ENCODE results near the gene KIF21A. TPM values are rescaled to one million over a fixed set of nuclear protein-coding genes. Genes with fewer than 3 reads are reported as not detected.

The KIF21A gene
- total RNA-seq, 2 donors from 2014 or later, result 3.8 to 21.9 TPM

DNA sequence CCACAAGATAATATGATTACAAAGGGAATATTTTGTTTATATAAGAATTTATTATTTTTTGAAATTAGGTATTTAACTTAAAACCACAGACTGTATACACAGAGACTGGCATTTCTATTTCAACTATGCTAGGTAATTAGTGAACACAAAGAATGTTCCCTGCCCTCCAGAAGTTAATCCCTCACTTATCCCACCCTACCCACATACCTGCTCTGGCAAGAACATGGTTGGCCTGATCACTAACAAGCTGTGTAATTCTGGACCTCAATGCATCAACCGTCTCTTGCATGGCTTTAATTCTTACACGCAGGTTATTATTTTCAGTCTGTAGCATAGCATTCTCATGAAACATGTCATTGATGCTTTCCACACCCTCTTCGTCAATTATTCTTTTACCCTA lies 85.9 kb downstream of the KIF21A start:
- Histone ChIP-seq H3K36me3 (no peaks in the 10 kb centered on the region), H3K27me3 (replicated peaks; ENCODE audit: insufficient read depth) (no peaks in the 10 kb centered on the region), H3K27ac (no peak overlapping the region), H3K9me3 (no peaks in the 10 kb centered on the region), H3K4me3 (no peak overlapping the region), H3K4me1 (ENCODE audit: control insufficient read depth in 1 of 2, low read depth in 2 of 2) (no peaks in the 10 kb centered on the region)
- ATAC-seq (ENCODE audit: insufficient number of reproducible peaks, low FRiP score, low read depth), result no peak
- DNase-seq (ENCODE audit: low spot score), result no peak
- TF ChIP-seq, protein P1, sequence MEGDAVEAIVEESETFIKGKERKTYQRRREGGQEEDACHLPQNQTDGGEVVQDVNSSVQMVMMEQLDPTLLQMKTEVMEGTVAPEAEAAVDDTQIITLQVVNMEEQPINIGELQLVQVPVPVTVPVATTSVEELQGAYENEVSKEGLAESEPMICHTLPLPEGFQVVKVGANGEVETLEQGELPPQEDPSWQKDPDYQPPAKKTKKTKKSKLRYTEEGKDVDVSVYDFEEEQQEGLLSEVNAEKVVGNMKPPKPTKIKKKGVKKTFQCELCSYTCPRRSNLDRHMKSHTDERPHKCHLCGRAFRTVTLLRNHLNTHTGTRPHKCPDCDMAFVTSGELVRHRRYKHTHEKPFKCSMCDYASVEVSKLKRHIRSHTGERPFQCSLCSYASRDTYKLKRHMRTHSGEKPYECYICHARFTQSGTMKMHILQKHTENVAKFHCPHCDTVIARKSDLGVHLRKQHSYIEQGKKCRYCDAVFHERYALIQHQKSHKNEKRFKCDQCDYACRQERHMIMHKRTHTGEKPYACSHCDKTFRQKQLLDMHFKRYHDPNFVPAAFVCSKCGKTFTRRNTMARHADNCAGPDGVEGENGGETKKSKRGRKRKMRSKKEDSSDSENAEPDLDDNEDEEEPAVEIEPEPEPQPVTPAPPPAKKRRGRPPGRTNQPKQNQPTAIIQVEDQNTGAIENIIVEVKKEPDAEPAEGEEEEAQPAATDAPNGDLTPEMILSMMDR (IDR thresholded peaks at IDR 0.05), result no peak

DNA sequence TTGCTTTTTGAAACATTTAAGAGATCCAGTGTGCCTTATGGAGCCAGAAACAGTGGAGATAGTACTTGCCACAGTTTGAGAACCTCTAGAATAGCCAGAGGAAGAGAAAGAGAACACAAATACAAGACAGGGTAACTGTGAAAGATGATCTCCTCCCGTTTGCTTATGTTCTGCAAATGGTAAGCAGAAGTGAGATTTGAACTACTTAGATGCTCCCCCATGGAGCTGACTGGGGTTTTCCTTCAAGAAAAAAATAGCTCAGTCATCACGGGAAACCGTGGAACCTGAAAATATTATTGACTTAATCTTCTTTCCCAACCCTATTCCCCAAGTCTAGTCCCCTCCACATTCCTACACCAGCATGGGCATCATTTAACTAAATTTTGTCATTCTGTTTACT lies 87.1 kb downstream of the KIF21A start:
- Histone ChIP-seq H3K27ac (no peak overlapping the region), H3K27me3 (replicated peaks; ENCODE audit: insufficient read depth) (no peaks in the 10 kb centered on the region), H3K9me3 (no peaks in the 10 kb centered on the region), H3K36me3 (no peaks in the 10 kb centered on the region), H3K4me1 (ENCODE audit: control insufficient read depth in 1 of 2, low read depth in 2 of 2) (no peaks in the 10 kb centered on the region), H3K4me3 (no peak overlapping the region)
- TF ChIP-seq, protein P1 (IDR thresholded peaks at IDR 0.05), result no peak
- no peak for ATAC-seq (ENCODE audit: insufficient number of reproducible peaks, low FRiP score, low read depth)
- DNase-seq (ENCODE audit: low spot score), result no peak

DNA sequence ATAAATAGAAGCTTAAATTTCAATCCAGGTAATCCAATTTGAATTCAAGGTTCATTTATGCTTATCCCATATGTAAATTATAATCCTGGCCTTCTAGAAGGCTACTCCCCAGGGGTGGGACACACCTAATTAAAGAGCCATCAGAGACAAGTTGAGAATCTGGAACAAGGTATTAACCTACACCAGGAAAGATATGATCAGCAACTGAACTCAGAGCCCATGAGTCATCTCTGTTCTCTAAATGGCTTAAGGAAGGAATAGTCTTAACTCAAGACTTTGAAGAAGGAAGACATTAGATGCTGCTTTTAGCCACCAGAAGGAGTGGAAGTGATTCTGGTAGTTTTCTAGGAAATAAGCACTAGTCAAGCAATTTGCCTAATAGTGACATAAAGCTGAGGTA lies 88.0 kb downstream of the KIF21A start:
- no peaks in the 10 kb centered on the region for H3K9me3 ChIP-seq
- TF ChIP-seq, protein P1 (IDR thresholded peaks at IDR 0.05), result no peak
- H3K36me3 ChIP-seq, result no peaks in the 10 kb centered on the region
- ATAC-seq (ENCODE audit: insufficient number of reproducible peaks, low FRiP score, low read depth) (no peak), DNase-seq (ENCODE audit: low spot score) (no peak)
- H3K27me3 ChIP-seq (replicated peaks; ENCODE audit: insufficient read depth), result no peaks in the 10 kb centered on the region
- H3K4me1 ChIP-seq (ENCODE audit: control insufficient read depth in 1 of 2, low read depth in 2 of 2), result no peaks in the 10 kb centered on the region
- H3K4me3 ChIP-seq, result no peak overlapping the region
- no peak overlapping the region for H3K27ac ChIP-seq

DNA sequence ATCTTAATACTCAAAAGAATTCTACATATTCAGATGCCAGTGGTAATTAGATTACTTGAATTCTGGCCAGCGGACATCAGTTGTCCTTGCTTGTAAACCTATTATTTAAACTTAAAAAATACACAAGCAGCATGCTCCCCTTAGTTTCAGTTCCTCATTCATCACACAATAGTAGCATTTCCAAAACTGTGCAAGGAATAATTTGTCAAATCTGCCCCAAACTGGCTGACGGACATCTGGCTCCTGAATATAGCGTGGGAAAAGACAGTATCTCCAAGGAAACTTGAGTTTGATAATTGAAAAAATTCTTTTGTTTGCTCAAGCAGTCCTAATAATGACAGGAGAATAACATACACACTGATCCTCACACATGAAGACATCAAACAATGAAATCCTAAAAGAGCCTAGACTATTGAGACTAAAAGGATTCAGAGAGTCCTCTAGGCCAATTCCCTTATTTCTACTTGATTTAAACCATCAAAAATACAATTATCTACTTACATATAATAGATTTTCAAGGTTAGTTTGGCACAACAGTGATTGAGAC lies 90.4 kb downstream of the KIF21A start:
- Histone ChIP-seq H3K27ac (no peak overlapping the region), H3K36me3 (no peaks in the 10 kb centered on the region), H3K4me1 (ENCODE audit: control insufficient read depth in 1 of 2, low read depth in 2 of 2) (no peaks in the 10 kb centered on the region), H3K27me3 (replicated peaks; ENCODE audit: insufficient read depth) (no peaks in the 10 kb centered on the region), H3K9me3 (no peaks in the 10 kb centered on the region), H3K4me3 (no peak overlapping the region)
- DNase-seq (ENCODE audit: low spot score) (no peak), ATAC-seq (ENCODE audit: insufficient number of reproducible peaks, low FRiP score, low read depth) (no peak)
- TF ChIP-seq, protein P1 (IDR thresholded peaks at IDR 0.05), result no peak

DNA sequence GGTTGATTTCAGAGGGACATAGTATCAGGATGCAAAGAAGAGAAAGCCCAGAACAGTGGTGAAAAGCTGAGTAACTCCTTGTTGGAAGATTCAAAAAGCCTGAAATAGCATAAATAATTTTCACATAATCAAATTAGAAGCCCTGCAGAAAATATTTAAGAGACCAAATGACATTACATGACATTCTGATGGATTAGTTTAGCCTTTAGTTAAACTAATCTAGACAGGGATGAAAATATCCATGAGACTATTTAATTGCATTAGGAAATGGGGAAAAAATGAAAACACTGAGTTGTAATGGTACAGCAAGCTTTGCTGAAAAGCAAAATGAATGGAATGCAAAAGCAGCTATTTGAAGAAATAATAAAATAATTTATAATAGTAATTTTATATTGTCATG lies 91.8 kb downstream of the KIF21A start:
- DNase-seq (ENCODE audit: low spot score) (no peak), ATAC-seq (ENCODE audit: insufficient number of reproducible peaks, low FRiP score, low read depth) (no peak)
- TF ChIP-seq, protein P1 (IDR thresholded peaks at IDR 0.05), result no peak
- Histone ChIP-seq H3K27me3 (replicated peaks; ENCODE audit: insufficient read depth) (no peaks in the 10 kb centered on the region), H3K4me3 (no peak overlapping the region), H3K9me3 (no peaks in the 10 kb centered on the region), H3K36me3 (no peaks in the 10 kb centered on the region), H3K4me1 (ENCODE audit: control insufficient read depth in 1 of 2, low read depth in 2 of 2) (no peaks in the 10 kb centered on the region), H3K27ac (no peak overlapping the region)
